Endothelial cell of umbilical vein (primary cell): Measurements from ENCODE around the gene BARX1. TPM values are rescaled to one million over a fixed set of nuclear protein-coding genes. Genes with fewer than 3 reads are reported as not detected.

ENCODE experiments used
- BruUV-seq: library from RNA; stranded (reverse); fragments of 400-500 nt; replicated peaks from 2 replicates; lab custom pipeline; 2021; lab: Mats Ljungman, UMichigan
- CTCF ChIA-PET: fragments of 300-600, 350-600 bp; sonication (Branson Sonifier 250); formaldehyde crosslinking; loops from one replicate; lab custom pipeline; 2021; ENCODE audit warnings: antibody characterized with exemption, inconsistent platforms; lab: Charles Lee
- POLR2A ChIA-PET: fragments of 300-600, 350-600 bp; sonication (Branson Sonifier 250); formaldehyde crosslinking; loops from one replicate; lab custom pipeline; 2021; ENCODE audit warnings: antibody characterized with exemption, inconsistent platforms; lab: Charles Lee
- DNase-seq: peaks from one replicate; pipeline ENCODE4 v3.0.0-alpha.2; 2011; ENCODE audit warnings: low read depth, low spot score
- FAIRE-seq: peaks from 2 replicates; lab custom pipeline; 2011; peaks lifted over from hg19 to GRCh38; lab: Jason Lieb, UNC
- H2AFZ ChIP-seq: 2 replicates; pipeline ENCODE4 v1.6.0; 2012; ENCODE audit warnings: low read depth, low read length, control low read depth, inconsistent platforms
- H3K27ac ChIP-seq: 2 replicates; pipeline ENCODE4 v1.5.1; 2011; ENCODE audit warnings: low read depth, mild to moderate bottlenecking, control low read depth, low read length, moderate library complexity; ENCODE audit not compliant: insufficient read depth
- H3K27me3 ChIP-seq, 2 experiments: 2 replicates each; pipeline versions ENCODE4 v1.6.0 to v1.6.1; 2011; ENCODE audit warnings: low read length in 2 of 2, mixed read lengths in 1 of 2; ENCODE audit not compliant: control insufficient read depth in 2 of 2, insufficient read depth in 2 of 2
- H3K36me3 ChIP-seq, 2 experiments: 2 replicates in 1 of 2; 3 replicates in 1 of 2; pipeline ENCODE4 v1.5.1; 2011; ENCODE audit warnings: low read length in 2 of 2, mild to moderate bottlenecking in 1 of 2, moderate library complexity in 1 of 2; ENCODE audit not compliant: control insufficient read depth in 2 of 2, insufficient read depth in 2 of 2; ENCODE audit errors: extremely low read depth in 1 of 2
- H3K4me1 ChIP-seq: 3 replicates; pipeline ENCODE4 v1.5.1; 2011; ENCODE audit warnings: mild to moderate bottlenecking, low read length; ENCODE audit not compliant: control insufficient read depth, insufficient read depth; ENCODE audit errors: extremely low read depth
- H3K4me2 ChIP-seq: 2 replicates; pipeline ENCODE4 v1.6.1; 2011; ENCODE audit warnings: low read length, control low read depth, mixed read lengths; ENCODE audit not compliant: insufficient read depth
- H3K4me3 ChIP-seq, 3 experiments: fragments of 200-600 bp in 1 of 3; sonication (generic), shearing (Covaris generic) in 1 of 3; replicated peaks in 1 of 3; 2 replicates each; pipeline ENCODE4 v1.5.1; 2011 to 2016; ENCODE audit warnings: control low read depth in 3 of 3, low read length in 3 of 3, mild to moderate bottlenecking in 2 of 3, inconsistent platforms in 1 of 3, low read depth in 1 of 3, moderate library complexity in 1 of 3; ENCODE audit not compliant: insufficient read depth in 1 of 3
- H3K79me2 ChIP-seq: 2 replicates; pipeline ENCODE4 v1.6.0; 2012; ENCODE audit warnings: low read length, inconsistent platforms; ENCODE audit not compliant: control insufficient read depth, insufficient read depth
- H3K9ac ChIP-seq: replicated peaks from 2 replicates; pipeline ENCODE3; 2011; ENCODE audit warnings: low read length, control low read depth; ENCODE audit not compliant: insufficient read depth; ENCODE audit errors: extremely low read depth
- H3K9me1 ChIP-seq: replicated peaks from 3 replicates; pipeline ENCODE4 v1.6.0; 2011; ENCODE audit warnings: mild to moderate bottlenecking, low read length; ENCODE audit not compliant: control insufficient read depth, insufficient read depth; ENCODE audit errors: extremely low read depth
- H3K9me3 ChIP-seq: replicated peaks from 2 replicates; pipeline ENCODE4 v1.5.1; 2012; ENCODE audit warnings: low read length, inconsistent platforms; ENCODE audit not compliant: control insufficient read depth, insufficient read depth
- H4K20me1 ChIP-seq: replicated peaks from 2 replicates; pipeline ENCODE3; 2011; ENCODE audit warnings: mild to moderate bottlenecking, low read length; ENCODE audit not compliant: control insufficient read depth, insufficient read depth; ENCODE audit errors: extremely low read depth
- EZH2 ChIP-seq: IDR thresholded peaks from 2 replicates; pipeline ENCODE4 v1.6.1; 2012; ENCODE audit warnings: borderline replicate concordance, low read depth, mild to moderate bottlenecking, moderate library complexity, low read length, inconsistent platforms; ENCODE audit not compliant: severe bottlenecking
- FOS ChIP-seq: IDR thresholded peaks from 2 replicates; pipeline ENCODE4 v1.6.1; 2011; ENCODE audit warnings: mild to moderate bottlenecking, low read length, moderate library complexity, borderline replicate concordance; ENCODE audit not compliant: insufficient read depth
- GATA2 ChIP-seq: IDR thresholded peaks from 2 replicates; pipeline ENCODE4 v1.7.0; 2011; ENCODE audit warnings: low read depth, mild to moderate bottlenecking, moderate library complexity, mixed read lengths, low read length; ENCODE audit not compliant: insufficient read length, insufficient read depth
- JUN ChIP-seq: IDR thresholded peaks from 2 replicates; pipeline ENCODE4 v1.6.1; 2011; ENCODE audit warnings: borderline replicate concordance, low read depth; ENCODE audit not compliant: insufficient read length, insufficient read depth
- MAX ChIP-seq: IDR thresholded peaks from 2 replicates; pipeline ENCODE4 v1.6.1; 2011; ENCODE audit not compliant: insufficient read depth, insufficient read length
- MYC ChIP-seq: IDR thresholded peaks from one replicate; pipeline ENCODE4 v1.6.1; 2011; ENCODE audit warnings: mild to moderate bottlenecking, low read depth, low read length
- POLR2A ChIP-seq: IDR thresholded peaks from 2 replicates; pipeline ENCODE4 v1.6.1; 2012; ENCODE audit warnings: low read depth, mild to moderate bottlenecking, control low read depth, low read length
- POLR2AphosphoS5 ChIP-seq: IDR thresholded peaks from 2 replicates; pipeline ENCODE4 v1.6.1; 2012; ENCODE audit warnings: low read depth, mild to moderate bottlenecking, control low read depth, low read length, moderate library complexity; ENCODE audit not compliant: insufficient read depth
- dilution Hi-C: fragments of 300-500 bp; cut with MboI; formaldehyde crosslinking; loops from one replicate; pipeline ENCODE4 v1.15.0; 2019; ENCODE audit warnings: low sequenced_read_pairs; ENCODE audit not compliant: extremely low pct_ligation_motif_present
- intact Hi-C: fragments of 100-400 bp; cut with micrococcal nuclease; formaldehyde crosslinking; loops from one replicate; pipeline ENCODE4 v1.10.0; 2022
- polyA plus RNA-seq, 4 experiments: library from polyadenylated mRNA; depleted of rRNA in 3 of 4; stranded (reverse) in 3 of 4; unstranded in 1 of 4; fragments of >200 nt; gene quantifications; 2 replicates each; pipeline versions ENCODE4 v1.2.1 to v1.2.3, GENCODE V29; 2011 to 2012; ENCODE audit warnings: missing spikeins in 1 of 4
- total RNA-seq: library from RNA; stranded (reverse); gene quantifications from 2 replicates; pipeline ENCODE4 v1.2.3, GENCODE V29; 2021
- TF ChIP-seq, protein P1 (sequence below), 2 donors: IDR thresholded peaks; 1 replicate in 1 of 2; 2 replicates in 1 of 2; pipeline ENCODE4 v1.5.1; 2011; ENCODE audit warnings: low read length in 2 of 2, mild to moderate bottlenecking in 2 of 2, moderate library complexity in 2 of 2, control low read depth in 1 of 2, inconsistent platforms in 1 of 2, low read depth in 1 of 2; ENCODE audit not compliant: insufficient read depth in 1 of 2; ENCODE audit errors: extremely low read depth in 1 of 2

The BARX1 gene
- total and polyA plus RNA-seq, 2 donors (not counting 3 experiments of a cell fraction or from before 2014, with no cell fraction given) = not detected

DNA sequence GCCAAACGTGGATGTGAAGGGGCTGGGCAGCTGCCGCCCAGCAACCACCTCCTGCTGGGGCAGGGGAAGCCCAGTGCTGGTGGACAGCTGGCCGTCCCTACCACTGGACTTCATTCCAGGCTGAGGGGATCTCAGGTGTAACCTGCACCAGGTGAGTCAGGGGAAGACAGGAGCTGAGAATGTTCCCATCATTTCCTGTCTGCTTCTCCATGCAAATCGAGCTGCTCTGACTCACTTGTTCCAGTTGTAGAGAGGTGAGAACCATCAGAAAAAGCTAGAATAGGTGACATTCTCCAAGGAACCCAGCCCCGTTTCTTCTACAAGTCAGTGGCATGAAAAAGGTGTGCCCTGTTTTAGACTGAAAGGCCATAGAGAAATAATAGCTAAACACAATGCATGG is 21.8 kb upstream of the BARX1 start:
- FAIRE-seq = no peak
- Histone ChIP-seq H3K9me1 (no peaks in the 10 kb centered on the region), H3K4me3 (no peak overlapping the region), H3K4me2 (no peak overlapping the region), H3K27ac (no peak overlapping the region), H4K20me1 (no peaks in the 10 kb centered on the region), H3K27me3 (peaks cover 0 to 2% of the 10 kb centered on the region in 2 experiments), H3K9ac (no peak overlapping the region), H2AFZ (no peak overlapping the region), H3K79me2 (no peaks in the 10 kb centered on the region), H3K4me1 (no peaks in the 10 kb centered on the region), H3K9me3 (no peaks in the 10 kb centered on the region), H3K36me3 (no peaks in the 10 kb centered on the region)
- no peak for DNase-seq
- CTCF ChIA-PET = interaction anchor here (1.6 kb wide), 1 partner anchor 37 kb away, joined by 5 read pairs; no protein-coding TSS in a partner anchor
- intact Hi-C loops (no loop called here), dilution Hi-C loops (no loop called here)
- BruUV-seq = no TSS peak
- POLR2A ChIA-PET = no interaction called here
- TF ChIP-seq FOS (no peak), MAX (no peak), JUN (no peak), EZH2 (no peak), POLR2AphosphoS5 (no peak), GATA2 (no peak), MYC (no peak), POLR2A (no peak)
- TF ChIP-seq, protein P1, sequence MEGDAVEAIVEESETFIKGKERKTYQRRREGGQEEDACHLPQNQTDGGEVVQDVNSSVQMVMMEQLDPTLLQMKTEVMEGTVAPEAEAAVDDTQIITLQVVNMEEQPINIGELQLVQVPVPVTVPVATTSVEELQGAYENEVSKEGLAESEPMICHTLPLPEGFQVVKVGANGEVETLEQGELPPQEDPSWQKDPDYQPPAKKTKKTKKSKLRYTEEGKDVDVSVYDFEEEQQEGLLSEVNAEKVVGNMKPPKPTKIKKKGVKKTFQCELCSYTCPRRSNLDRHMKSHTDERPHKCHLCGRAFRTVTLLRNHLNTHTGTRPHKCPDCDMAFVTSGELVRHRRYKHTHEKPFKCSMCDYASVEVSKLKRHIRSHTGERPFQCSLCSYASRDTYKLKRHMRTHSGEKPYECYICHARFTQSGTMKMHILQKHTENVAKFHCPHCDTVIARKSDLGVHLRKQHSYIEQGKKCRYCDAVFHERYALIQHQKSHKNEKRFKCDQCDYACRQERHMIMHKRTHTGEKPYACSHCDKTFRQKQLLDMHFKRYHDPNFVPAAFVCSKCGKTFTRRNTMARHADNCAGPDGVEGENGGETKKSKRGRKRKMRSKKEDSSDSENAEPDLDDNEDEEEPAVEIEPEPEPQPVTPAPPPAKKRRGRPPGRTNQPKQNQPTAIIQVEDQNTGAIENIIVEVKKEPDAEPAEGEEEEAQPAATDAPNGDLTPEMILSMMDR (IDR thresholded peaks at IDR 0.05; ENCODE audit: extremely low read depth in 1 of 2, insufficient read depth in 1 of 2, low read depth in 1 of 2, low read length in 2 of 2) = no peak
